Measurements from ENCODE around the gene COL4A1.

- TF ChIP-seq CTCF (IDR thresholded peaks at IDR 0.05; ENCODE audit: insufficient read depth, low read depth, low read length) (no peak), EZH2 (IDR thresholded peaks at IDR 0.05; ENCODE audit: insufficient read depth, low read length) (no peak)
Observed at GRCh38 chr13:110301606-110302553, 5.1 kb downstream of the COL4A1 start.
